ENCODE data around the gene RSKR. TPM values are rescaled to one million over a fixed set of nuclear protein-coding genes. Genes with fewer than 3 reads are reported as not detected.

RSKR gene
- total RNA-seq, 4 donors from 2014 or later: 3.1 to 9.9 (median 7.7) TPM

GRCh38 chr17:28570716-28571360 is 43.1 kb downstream of the RSKR start:
- 0 to 1% methylated on average over 8 to 10 of the region's 39 CpGs for WGBS, 2 donors
- no peak for TF ChIP-seq POLR2A (IDR thresholded peaks at IDR 0.05)
- TF ChIP-seq CTCF (IDR thresholded peaks at IDR 0.05): no peak
- Histone ChIP-seq H3K4me1 (peaks cover 8 to 55% (median 15%) of the 10 kb centered on the region in 3 donors), H3K27ac (peak overlapping the region; percentile 86 to 95 (median 90)), H3K36me3 (peaks cover 0 to 38% (median 0%) of the 10 kb centered on the region in 3 donors), H3K27me3 (no peaks in the 10 kb centered on the region), H3K9me3 (no peaks in the 10 kb centered on the region), H3K4me3 (peak overlapping the region; percentile 81 to 100 (median 96))
- DNase-seq: no peak
- intact Hi-C loops (cut with DNase I): no loop called here

GRCh38 chr17:28569446-28569845 is 44.5 kb downstream of the RSKR start:
- no peak overlapping the region for H3K4me3 ChIP-seq
- no peaks in the 10 kb centered on the region for H3K9me3 ChIP-seq
- H3K4me1 ChIP-seq: peaks cover 8 to 55% (median 15%) of the 10 kb centered on the region in 3 donors
- H3K36me3 ChIP-seq: peaks cover 0 to 42% (median 0%) of the 10 kb centered on the region in 3 donors
- no peaks in the 10 kb centered on the region for H3K27me3 ChIP-seq
- DNase-seq: no peak
- WGBS, 2 donors: 100% methylated on average over 1 of the region's 1 CpG
- no peak for TF ChIP-seq CTCF (IDR thresholded peaks at IDR 0.05)
- intact Hi-C loops (cut with DNase I): no loop called here
- H3K27ac ChIP-seq: no peak overlapping the region

GRCh38 chr17:28567604-28568003 is 46.4 kb downstream of the RSKR start:
- Histone ChIP-seq H3K27me3 (no peaks in the 10 kb centered on the region), H3K4me1 (peaks cover 8 to 52% (median 14%) of the 10 kb centered on the region in 3 donors), H3K9me3 (no peaks in the 10 kb centered on the region), H3K4me3 (no peak overlapping the region), H3K27ac (no peak overlapping the region), H3K36me3 (peaks cover 1 to 52% (median 8%) of the 10 kb centered on the region in 3 donors)
- no peak for DNase-seq
- intact Hi-C loops (cut with DNase I): no loop called here
- WGBS, 2 donors: 81 to 95% methylated on average over 3 of the region's 3 CpGs
- TF ChIP-seq CTCF (IDR thresholded peaks at IDR 0.05) (no peak), POLR2A (IDR thresholded peaks at IDR 0.05) (no peak)

GRCh38 chr17:28563475-28563874 is 50.5 kb downstream of the RSKR start:
- no peak for DNase-seq
- no peaks in the 10 kb centered on the region for H3K27me3 ChIP-seq
- H3K4me3 ChIP-seq: no peak overlapping the region
- intact Hi-C loops (cut with DNase I): no loop called here
- H3K4me1 ChIP-seq: peaks cover 0 to 18% (median 0%) of the 10 kb centered on the region in 3 donors
- TF ChIP-seq POLR2A (IDR thresholded peaks at IDR 0.05) (no peak), CTCF (IDR thresholded peaks at IDR 0.05) (no peak)
- no peaks in the 10 kb centered on the region for H3K9me3 ChIP-seq
- no peak overlapping the region for H3K27ac ChIP-seq
- 91 to 98% methylated on average over 3 of the region's 3 CpGs for WGBS, 2 donors
- H3K36me3 ChIP-seq: peaks cover 4 to 86% (median 24%) of the 10 kb centered on the region in 3 donors

Other genes starting within 250 kb of the RSKR start
- not detected for gene SEBOX, start 249.0 kb downstream of the RSKR start, total RNA-seq
- gene VTN, start 243.9 kb downstream of the RSKR start, total RNA-seq: under 1 TPM in 1 of 4 donors, not detected in 3; 0.19 TPM
- gene SARM1, start 242.5 kb downstream of the RSKR start, total RNA-seq: 1 to 10 TPM; 1.1 to 7.2 (median 2.5) TPM
- gene SLC46A1, start 208.0 kb downstream of the RSKR start, total RNA-seq: 1 to 10 TPM in 2 of 4 donors, under 1 TPM in 2; 0.83 to 4.0 (median 1.6) TPM
- not detected for gene SLC13A2, start 140.5 kb downstream of the RSKR start, total RNA-seq
- 10 to 100 TPM; 10.5 to 17.0 (median 14.8) TPM for gene FOXN1, start 107.8 kb downstream of the RSKR start, total RNA-seq
- 10 to 100 TPM; 17.4 to 25.3 (median 21.1) TPM for gene UNC119, start 61.6 kb downstream of the RSKR start, total RNA-seq
- gene PIGS, start 42.7 kb downstream of the RSKR start, total RNA-seq: 10 to 100 TPM; 31.7 to 66.7 (median 42.5) TPM
- 10 to 100 TPM; 27.0 to 57.0 (median 44.3) TPM for gene ALDOC, start 37.3 kb downstream of the RSKR start, total RNA-seq
- 10 to 100 TPM; 10.0 to 28.3 (median 16.2) TPM for gene SPAG5, start 15.2 kb downstream of the RSKR start, total RNA-seq
- 10 to 100 TPM; 37.4 to 81.8 (median 75.5) TPM for gene BLTP2, start 31.0 kb upstream of the RSKR start, total RNA-seq
- 10 to 100 TPM; 20.3 to 38.3 (median 34.6) TPM for gene SDF2, start 47.7 kb upstream of the RSKR start, total RNA-seq
- 10 to 100 TPM; 26.4 to 59.3 (median 48.8) TPM for gene SUPT6H, start 48.0 kb upstream of the RSKR start, total RNA-seq
- gene PROCA1, start 97.7 kb upstream of the RSKR start, total RNA-seq: 1 to 10 TPM in 1 of 4 donors, under 1 TPM in 2, not detected in 1; 0.48 to 1.1 (median 0.64) TPM
- gene RAB34, start 103.7 kb upstream of the RSKR start, total RNA-seq: 10 to 100 TPM; 27.6 to 98.0 (median 65.1) TPM
- gene RPL23A, start 105.8 kb upstream of the RSKR start, total RNA-seq: 100 to 1,000 TPM; 236 to 881 (median 571) TPM
- gene TLCD1, start 112.0 kb upstream of the RSKR start, total RNA-seq: 10 to 100 TPM in 3 of 4 donors, 1 to 10 TPM in 1; 8.8 to 17.0 (median 13.0) TPM
- gene NEK8, start 114.6 kb upstream of the RSKR start, total RNA-seq: 1 to 10 TPM; 1.1 to 7.3 (median 2.6) TPM
- 10 to 100 TPM; 25.0 to 39.8 (median 33.0) TPM for gene TRAF4, start 129.8 kb upstream of the RSKR start, total RNA-seq
- 10 to 100 TPM in 2 of 4 donors, 1 to 10 TPM in 2; 8.0 to 16.4 (median 11.2) TPM for gene FAM222B, start 228.6 kb upstream of the RSKR start, total RNA-seq
- 10 to 100 TPM; 24.7 to 41.6 (median 37.8) TPM for gene ERAL1, start 240.8 kb upstream of the RSKR start, total RNA-seq